ENCODE measurements around the gene ANO9. TPM values are rescaled to one million over a fixed set of nuclear protein-coding genes. Genes with fewer than 3 reads are reported as not detected.

The ANO9 gene
- total RNA-seq, 1 donor from 2014 or later, result 21.6 TPM

- no peak for TF ChIP-seq CTCF (IDR thresholded peaks at IDR 0.05)
- H3K27ac ChIP-seq, result no peak overlapping the region
- H3K4me1 ChIP-seq, result peaks cover 15% of the 10 kb centered on the region
- ATAC-seq, result no peak
- intact Hi-C loops (cut with DNase I), result no loop called here
- H3K27me3 ChIP-seq (ENCODE audit: low read depth), result no peaks in the 10 kb centered on the region
- H3K9me3 ChIP-seq, result no peaks in the 10 kb centered on the region
- H3K36me3 ChIP-seq, result peaks cover 30% of the 10 kb centered on the region
- H3K4me3 ChIP-seq, result no peak overlapping the region
- no peak for DNase-seq
Measured at GRCh38 chr11:454801-455565, 13.2 kb upstream of the ANO9 start.

- TF ChIP-seq CTCF (IDR thresholded peaks at IDR 0.05), result no peak
- intact Hi-C loops (cut with DNase I), result no loop called here
- no peak for ATAC-seq
- Histone ChIP-seq H3K4me3 (no peak overlapping the region), H3K27me3 (ENCODE audit: low read depth) (no peaks in the 10 kb centered on the region), H3K36me3 (peaks cover 24% of the 10 kb centered on the region), H3K4me1 (peaks cover 22% of the 10 kb centered on the region), H3K27ac (no peak overlapping the region), H3K9me3 (no peaks in the 10 kb centered on the region)
- DNase-seq, result no peak
Measured at GRCh38 chr11:454043-454442, 12.2 kb upstream of the ANO9 start.

GRCh38 chr11:453564-453963 is 11.8 kb upstream of the ANO9 start:
- ATAC-seq (no peak), DNase-seq (no peak)
- TF ChIP-seq CTCF (IDR thresholded peaks at IDR 0.05), result no peak
- peaks cover 27% of the 10 kb centered on the region for H3K4me1 ChIP-seq
- H3K4me3 ChIP-seq, result no peak overlapping the region
- intact Hi-C loops (cut with DNase I), result no loop called here
- peaks cover 24% of the 10 kb centered on the region for H3K36me3 ChIP-seq
- no peak overlapping the region for H3K27ac ChIP-seq
- no peaks in the 10 kb centered on the region for H3K9me3 ChIP-seq
- no peaks in the 10 kb centered on the region for H3K27me3 ChIP-seq (ENCODE audit: low read depth)

- intact Hi-C loops (cut with DNase I), result no loop called here
- TF ChIP-seq CTCF (IDR thresholded peaks at IDR 0.05), result no peak
- DNase-seq, result no peak
- Histone ChIP-seq H3K36me3 (peaks cover 24% of the 10 kb centered on the region), H3K9me3 (no peaks in the 10 kb centered on the region), H3K4me3 (no peak overlapping the region), H3K27ac (no peak overlapping the region), H3K4me1 (peaks cover 30% of the 10 kb centered on the region), H3K27me3 (ENCODE audit: low read depth) (no peaks in the 10 kb centered on the region)
- ATAC-seq, result no peak
Measured at GRCh38 chr11:452916-453527, 11.2 kb upstream of the ANO9 start.

- ATAC-seq (no peak), DNase-seq (no peak)
- Histone ChIP-seq H3K4me3 (no peak overlapping the region), H3K27ac (no peak overlapping the region), H3K4me1 (peaks cover 30% of the 10 kb centered on the region), H3K27me3 (ENCODE audit: low read depth) (no peaks in the 10 kb centered on the region), H3K9me3 (no peaks in the 10 kb centered on the region), H3K36me3 (peaks cover 24% of the 10 kb centered on the region)
- TF ChIP-seq CTCF (IDR thresholded peaks at IDR 0.05), result no peak
- intact Hi-C loops (cut with DNase I), result no loop called here
Measured at GRCh38 chr11:452203-452744, 10.5 kb upstream of the ANO9 start.
